ENCODE data around the gene MT1H.

DNA sequence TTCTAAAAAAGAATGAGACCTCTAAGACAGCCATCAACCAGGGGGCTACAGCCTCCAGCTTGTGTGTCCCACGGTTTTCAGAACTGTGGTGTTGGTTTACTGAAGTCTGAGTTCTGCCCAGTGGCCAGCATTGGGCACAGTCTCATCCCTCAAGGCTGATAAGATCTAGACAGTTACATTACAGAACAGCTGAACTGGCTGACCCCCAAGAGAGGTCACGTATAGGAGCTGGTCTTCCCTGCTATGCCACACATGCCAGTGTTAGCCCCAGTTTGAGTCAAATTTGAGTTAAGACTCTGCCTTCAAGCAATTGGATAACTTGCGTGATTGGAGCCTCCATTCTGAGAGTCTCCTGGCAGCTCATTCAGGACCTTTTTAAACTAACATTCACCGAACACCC is 45.5 kb downstream of the MT1H start:
- TF ChIP-seq POLR2A (IDR thresholded peaks at IDR 0.05; ENCODE audit: insufficient read depth in 1 of 2, low read depth in 2 of 2, low read length in 2 of 2) (no peak), SNRNP70 (IDR thresholded peaks at IDR 0.05; ENCODE audit: low read depth, low read length) (no peak), EZH2 (conservative IDR thresholded peaks at IDR 0.05; ENCODE audit: low read depth, low read length) (no peak), CHCHD3 (CRISPR knock-in tag; IDR thresholded peaks at IDR 0.05) (no peak), SETDB1 (CRISPR knock-in tag; IDR thresholded peaks at IDR 0.05; ENCODE audit: borderline replicate concordance) (no peak), CHD2 (IDR thresholded peaks at IDR 0.05; ENCODE audit: low read depth, low read length) (no peak)

Measured in HepG2 (cell line).